Karpas-422 (cell line): ENCODE data around the gene CNN3. TPM values are rescaled to one million over a fixed set of nuclear protein-coding genes. Genes with fewer than 3 reads are reported as not detected.

Source experiments
- DNase-seq: peaks from one replicate; pipeline ENCODE4 v3.0.0-alpha.2; 2015
- H2AFZ ChIP-seq: fragments of 200-600 bp; sonication (generic); 2 replicates; pipeline ENCODE4 v1.6.1; 2014; ENCODE audit warnings: antibody characterized with exemption, low read length, mixed read lengths
- H3K27ac ChIP-seq: fragments of 200-600 bp; sonication (generic); 2 replicates; pipeline ENCODE4 v1.5.1; 2014; ENCODE audit warnings: mild to moderate bottlenecking, low read length, moderate library complexity
- H3K27me3 ChIP-seq: fragments of 200-600 bp; sonication (generic); 2 replicates; pipeline ENCODE4 v1.6.1; 2014; ENCODE audit warnings: low read length, mixed read lengths
- H3K36me3 ChIP-seq: fragments of 200-600 bp; sonication (generic); 2 replicates; pipeline ENCODE4 v1.6.1; 2014; ENCODE audit warnings: low read length, mixed read lengths; ENCODE audit not compliant: insufficient read depth
- H3K4me1 ChIP-seq: fragments of 200-600 bp; sonication (generic); 2 replicates; pipeline ENCODE4 v1.6.1; 2014; ENCODE audit warnings: mild to moderate bottlenecking, low read length, mixed read lengths
- H3K4me2 ChIP-seq: fragments of 200-600 bp; sonication (generic); 2 replicates; pipeline ENCODE4 v1.6.1; 2014; ENCODE audit warnings: low read length, low read depth, mild to moderate bottlenecking; ENCODE audit not compliant: poor library complexity, severe bottlenecking
- H3K4me3 ChIP-seq: fragments of 200-600 bp; sonication (generic); 2 replicates; pipeline ENCODE4 v1.5.1; 2014; ENCODE audit warnings: mild to moderate bottlenecking, antibody characterized with exemption, low read length, mixed read lengths
- H3K79me2 ChIP-seq: fragments of 200-600 bp; sonication (generic); 2 replicates; pipeline ENCODE4 v1.6.1; 2014; ENCODE audit warnings: mild to moderate bottlenecking, low read length, mixed read lengths
- H3K9ac ChIP-seq: fragments of 200-600 bp; sonication (generic); 2 replicates; pipeline ENCODE4 v1.6.0; 2014; ENCODE audit warnings: low read length
- H3K9me2 ChIP-seq: fragments of 200-600 bp; sonication (generic), shearing (Covaris generic); replicated peaks from 2 replicates; pipeline ENCODE4 v1.6.0; 2014; ENCODE audit warnings: mild to moderate bottlenecking, low read length, moderate library complexity; ENCODE audit not compliant: insufficient read depth
- H3K9me3 ChIP-seq: fragments of 300-700, 200-600 bp; sonication (generic); 2 replicates; pipeline ENCODE4 v1.6.1; 2014; ENCODE audit warnings: low read length, mixed read lengths
- H4K20me1 ChIP-seq: fragments of 200-600 bp; sonication (generic); 2 replicates; pipeline ENCODE4 v1.6.1; 2014; ENCODE audit warnings: mild to moderate bottlenecking, antibody characterized with exemption, low read length, low read depth; ENCODE audit not compliant: insufficient read depth
- total RNA-seq: library from RNA; depleted of rRNA; stranded (reverse); fragments of >200 nt; shearing (Covaris generic); gene quantifications from 2 replicates; pipeline ENCODE4 v1.2.3, GENCODE V29; 2014; ENCODE audit warnings: low replicate concordance

Gene CNN3
- total RNA-seq, 1 experiment from 2014 or later: 4.8 TPM

DNA sequence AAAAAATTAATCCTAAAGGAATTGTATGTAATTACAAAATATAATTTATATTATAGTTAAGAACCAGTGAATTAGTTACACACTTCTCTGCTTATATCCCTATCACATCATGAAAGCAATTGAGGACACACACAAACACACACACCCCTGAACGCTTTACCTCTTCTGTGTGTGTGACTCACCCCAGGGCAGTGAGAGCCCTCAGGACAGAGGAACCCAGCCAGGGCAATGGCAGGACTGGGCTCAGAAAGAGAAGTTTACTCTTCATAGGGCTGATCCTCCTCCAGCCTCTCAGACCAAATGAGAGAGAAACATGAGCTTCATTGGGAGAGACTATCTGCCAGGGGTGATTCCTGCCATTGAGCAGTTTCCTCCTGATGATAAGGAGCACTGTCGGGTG, 68.6 kb downstream of the CNN3 start:
- H3K4me3 ChIP-seq: no peak overlapping the region
- H3K27me3 ChIP-seq: no peaks in the 10 kb centered on the region

DNA sequence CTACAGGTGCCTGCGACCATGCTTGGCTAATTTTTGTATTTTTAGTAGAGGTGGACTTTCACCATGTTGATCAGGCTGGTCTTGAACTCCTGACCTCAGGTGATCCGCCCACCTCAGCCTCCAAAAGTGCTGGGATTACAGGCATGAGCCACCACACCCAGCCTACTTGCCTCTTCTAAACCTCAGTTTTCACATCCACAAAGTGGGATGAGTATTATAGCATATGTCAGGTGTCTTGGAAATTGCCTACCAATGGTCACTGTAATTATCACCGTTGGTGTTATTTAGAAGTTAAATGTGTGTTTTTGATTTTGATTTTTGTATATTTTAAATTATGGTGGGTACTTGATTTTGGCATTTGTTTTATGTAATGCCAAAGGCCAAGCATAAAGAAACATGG, 70.0 kb downstream of the CNN3 start:
- no peaks in the 10 kb centered on the region for H3K79me2 ChIP-seq
- H4K20me1 ChIP-seq: no peaks in the 10 kb centered on the region
- H3K4me1 ChIP-seq: 0 out of 2 replicates have a peak, but pooled peaks cover 6% of the 10 kb centered on the region
- H3K4me2 ChIP-seq: no peak overlapping the region
- no peaks in the 10 kb centered on the region for H3K9me3 ChIP-seq
- H3K9ac ChIP-seq: no peak overlapping the region
- H2AFZ ChIP-seq: no peak overlapping the region
- H3K36me3 ChIP-seq: no peaks in the 10 kb centered on the region
- no peak overlapping the region for H3K27ac ChIP-seq
- no peak for DNase-seq
- no peak overlapping the region for H3K4me3 ChIP-seq
- H3K9me2 ChIP-seq: no peaks in the 10 kb centered on the region
- H3K27me3 ChIP-seq: no peaks in the 10 kb centered on the region

More for the DNA sequence above, 68.6 kb downstream of the CNN3 start:
- H3K79me2 ChIP-seq: no peaks in the 10 kb centered on the region
- no peaks in the 10 kb centered on the region for H4K20me1 ChIP-seq
- H3K9ac ChIP-seq: no peak overlapping the region
- H3K4me1 ChIP-seq: 0 out of 2 replicates have a peak, but pooled peaks cover 6% of the 10 kb centered on the region
- no peaks in the 10 kb centered on the region for H3K36me3 ChIP-seq
- H2AFZ ChIP-seq: no peak overlapping the region
- no peaks in the 10 kb centered on the region for H3K9me2 ChIP-seq
- no peak overlapping the region for H3K4me2 ChIP-seq
- H3K27ac ChIP-seq: no peak overlapping the region
- DNase-seq: no peak
- no peaks in the 10 kb centered on the region for H3K9me3 ChIP-seq

DNA sequence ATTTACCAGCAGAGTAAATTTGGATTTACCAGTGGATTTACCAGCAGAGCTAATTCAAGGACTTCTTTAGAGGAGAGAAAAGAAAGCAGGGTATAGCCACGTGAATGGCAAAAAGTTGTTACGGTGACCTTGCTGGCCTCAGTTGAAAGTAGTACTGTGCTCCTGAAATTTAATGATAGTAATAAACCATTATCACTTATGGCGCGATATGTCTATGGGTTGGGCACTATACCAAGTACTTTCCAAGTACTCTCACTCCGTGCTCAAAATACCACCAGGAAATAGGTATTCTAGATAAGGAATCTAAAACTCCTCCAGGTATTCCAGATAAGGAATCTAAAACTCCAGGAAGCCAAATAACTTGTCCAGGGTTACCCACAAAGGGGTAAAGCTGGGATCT, 70.9 kb downstream of the CNN3 start:
- H3K36me3 ChIP-seq: no peaks in the 10 kb centered on the region
- no peaks in the 10 kb centered on the region for H3K9me3 ChIP-seq
- no peaks in the 10 kb centered on the region for H3K79me2 ChIP-seq
- DNase-seq: no peak
- 0 out of 2 replicates have a peak, but pooled peaks cover 6% of the 10 kb centered on the region for H3K4me1 ChIP-seq
- H3K4me3 ChIP-seq: no peak overlapping the region
- H3K27me3 ChIP-seq: no peaks in the 10 kb centered on the region
- H2AFZ ChIP-seq: no peak overlapping the region
- no peaks in the 10 kb centered on the region for H3K9me2 ChIP-seq
- H3K4me2 ChIP-seq: no peak overlapping the region
- H3K9ac ChIP-seq: no peak overlapping the region
- H3K27ac ChIP-seq: no peak overlapping the region
- H4K20me1 ChIP-seq: no peaks in the 10 kb centered on the region

DNA sequence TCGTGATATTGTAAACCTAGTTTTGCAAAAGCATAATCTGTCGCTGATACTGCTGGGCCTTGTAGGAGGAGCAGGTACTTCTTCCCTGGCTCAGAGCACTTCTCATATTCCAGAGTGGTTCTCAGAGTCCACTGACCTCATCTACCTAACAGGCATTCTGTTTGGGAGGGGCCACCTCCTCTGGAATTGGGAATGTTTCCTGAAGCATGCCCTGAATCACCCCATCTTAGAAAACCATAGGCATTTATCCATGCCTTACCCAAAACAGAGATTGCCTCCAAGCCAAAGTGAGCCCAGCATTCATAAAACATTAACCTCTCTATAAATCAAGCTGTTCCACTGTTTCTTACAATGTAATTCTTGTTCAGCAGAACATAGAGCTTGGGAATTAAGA, 71.6 kb downstream of the CNN3 start:
- no peak overlapping the region for H2AFZ ChIP-seq
- H3K27ac ChIP-seq: no peak overlapping the region
- H3K36me3 ChIP-seq: no peaks in the 10 kb centered on the region
- no peaks in the 10 kb centered on the region for H3K27me3 ChIP-seq
- H3K9ac ChIP-seq: no peak overlapping the region
- no peaks in the 10 kb centered on the region for H3K9me3 ChIP-seq
- no peaks in the 10 kb centered on the region for H3K9me2 ChIP-seq
- H3K79me2 ChIP-seq: no peaks in the 10 kb centered on the region
- H4K20me1 ChIP-seq: no peaks in the 10 kb centered on the region
- no peak for DNase-seq
- H3K4me3 ChIP-seq: no peak overlapping the region
- H3K4me2 ChIP-seq: no peak overlapping the region
- H3K4me1 ChIP-seq: 0 out of 2 replicates have a peak, but pooled peaks cover 6% of the 10 kb centered on the region

DNA sequence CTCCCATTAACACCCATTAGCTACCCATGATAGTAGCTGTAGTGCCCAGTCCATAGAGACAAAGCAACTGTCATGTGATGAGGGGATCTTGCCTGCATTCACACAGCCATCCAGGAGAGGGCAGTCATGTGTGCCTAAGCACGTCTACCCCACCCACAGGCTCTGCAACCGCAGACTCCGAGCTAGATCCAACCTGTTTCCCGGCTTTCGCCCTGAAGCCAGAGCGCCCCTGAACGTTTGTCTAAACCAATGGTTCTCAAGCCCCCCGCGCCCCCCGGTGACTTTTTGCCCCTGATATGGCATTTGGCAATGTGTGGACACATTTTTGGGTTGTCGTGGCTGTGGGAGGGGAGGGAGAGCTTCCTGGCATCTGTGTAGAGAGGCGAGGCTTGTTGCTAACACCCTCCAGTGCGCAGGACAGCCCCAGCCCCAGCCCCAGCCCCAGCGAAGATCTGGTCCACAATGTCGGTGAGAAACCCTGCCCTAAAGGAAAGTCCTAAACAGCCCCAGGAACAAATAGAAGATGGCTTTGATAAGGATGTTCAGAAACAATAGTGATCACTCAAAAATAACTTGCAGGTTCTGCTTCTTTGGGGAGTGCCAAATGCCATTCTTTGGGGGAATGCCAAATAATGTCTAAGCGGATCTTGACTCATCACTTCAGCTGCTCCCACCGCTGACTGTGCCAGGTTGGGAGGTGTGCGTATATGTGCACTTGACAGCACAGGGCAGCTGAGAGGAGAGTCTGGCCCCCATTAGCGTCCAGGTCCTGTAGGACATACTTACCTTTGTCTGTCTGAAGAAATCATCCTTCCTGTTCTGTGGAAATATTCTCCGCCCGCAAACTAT, 72.2 kb downstream of the CNN3 start:
- Histone ChIP-seq H3K4me3 (peak overlapping the region; percentile 43; the same call in 1 of the 2 replicates), H3K4me1 (0 out of 2 replicates have a peak, but pooled peaks cover 6% of the 10 kb centered on the region), H3K27me3 (no peaks in the 10 kb centered on the region), H3K4me2 (peak overlapping the region; percentile 71), H3K9ac (peak overlapping the region; percentile 52), H3K9me3 (no peaks in the 10 kb centered on the region), H4K20me1 (no peaks in the 10 kb centered on the region), H2AFZ (0 out of 2 replicates have a peak overlapping the region, but pooled peaks have one; percentile 28), H3K79me2 (no peaks in the 10 kb centered on the region), H3K27ac (no peak overlapping the region), H3K9me2 (no peaks in the 10 kb centered on the region), H3K36me3 (no peaks in the 10 kb centered on the region)
- DNase-seq: peak; percentile 89

DNA sequence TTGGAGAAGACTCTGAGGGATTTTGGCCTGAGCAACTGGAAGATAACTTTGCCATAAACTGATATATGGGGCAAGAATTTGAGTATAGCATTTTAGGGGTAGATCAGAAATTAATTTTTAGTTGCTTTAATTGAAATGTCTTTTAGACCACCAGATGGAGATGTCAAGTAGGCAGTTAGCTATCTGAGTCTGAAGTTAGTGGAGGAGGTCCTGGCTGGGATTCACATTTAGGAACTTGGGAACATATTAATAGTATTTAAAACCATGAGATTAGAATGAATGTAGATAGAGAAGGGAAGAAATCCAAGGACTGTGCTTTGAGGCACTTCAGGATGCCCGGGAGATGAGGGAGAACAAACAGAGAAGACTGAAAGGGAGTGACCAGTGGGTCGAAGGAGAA, 74.1 kb downstream of the CNN3 start:
- Histone ChIP-seq H3K4me2 (no peak overlapping the region), H3K9me2 (no peaks in the 10 kb centered on the region), H3K27me3 (no peaks in the 10 kb centered on the region), H3K36me3 (no peaks in the 10 kb centered on the region), H4K20me1 (no peaks in the 10 kb centered on the region), H3K9ac (no peak overlapping the region), H3K27ac (no peak overlapping the region), H3K79me2 (no peaks in the 10 kb centered on the region), H2AFZ (no peak overlapping the region), H3K4me3 (no peak overlapping the region), H3K9me3 (no peaks in the 10 kb centered on the region), H3K4me1 (0 out of 2 replicates have a peak, but pooled peaks cover 6% of the 10 kb centered on the region)
- DNase-seq: no peak

DNA sequence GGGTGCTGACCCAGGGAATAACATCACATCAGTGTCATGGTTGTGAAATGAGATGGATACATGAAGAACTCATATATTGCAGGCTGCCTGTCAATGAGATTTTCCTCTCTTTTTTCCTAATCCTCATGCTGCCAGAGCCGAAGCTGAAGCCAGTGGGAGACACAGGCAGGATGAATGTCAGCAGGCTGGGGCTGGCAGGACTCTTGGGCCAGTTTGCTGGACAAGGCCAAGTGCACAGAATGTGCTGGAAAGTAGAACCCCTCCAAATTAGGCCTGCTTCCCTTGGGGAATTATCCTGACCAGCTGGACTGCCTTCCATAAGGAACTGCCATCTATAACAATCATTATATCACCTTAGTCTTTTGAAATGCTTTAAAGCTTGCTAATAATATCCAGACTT, 75.3 kb downstream of the CNN3 start:
- H3K9me3 ChIP-seq: no peaks in the 10 kb centered on the region
- no peak for DNase-seq
- H3K9me2 ChIP-seq: no peaks in the 10 kb centered on the region
- no peak overlapping the region for H3K4me3 ChIP-seq
- no peak overlapping the region for H3K27ac ChIP-seq
- H3K79me2 ChIP-seq: no peaks in the 10 kb centered on the region
- no peak overlapping the region for H3K9ac ChIP-seq
- H3K4me2 ChIP-seq: no peak overlapping the region
- H2AFZ ChIP-seq: no peak overlapping the region
- no peaks in the 10 kb centered on the region for H4K20me1 ChIP-seq
- H3K4me1 ChIP-seq: 0 out of 2 replicates have a peak, but pooled peaks cover 6% of the 10 kb centered on the region
- no peaks in the 10 kb centered on the region for H3K36me3 ChIP-seq
- H3K27me3 ChIP-seq: no peaks in the 10 kb centered on the region
